WTC11 (cell line): ENCODE results near the gene TRIP10. TPM values are rescaled to one million over a fixed set of nuclear protein-coding genes. Genes with fewer than 3 reads are reported as not detected.

ENCODE experiments used
- ATAC-seq: fragments of 200-7000 bp; cut with Tn5 transposase; 2 replicates; pipeline ENCODE4 v1.10.0; 2021; ENCODE audit warnings: mild to moderate bottlenecking, moderate library complexity
- CTCF ChIA-PET: fragments of 300-600 bp; sonication (Branson Sonifier 250); formaldehyde crosslinking; loops from one replicate; lab custom pipeline; 2021; ENCODE audit warnings: antibody characterized with exemption; lab: Charles Lee
- POLR2A ChIA-PET: fragments of 350-600 bp; sonication (Branson Sonifier 250); formaldehyde crosslinking; loops from one replicate; lab custom pipeline; 2021; ENCODE audit warnings: antibody characterized with exemption; lab: Charles Lee
- DNase-seq: peaks from one replicate; pipeline ENCODE4 v3.0.0; 2021; ENCODE audit warnings: low spot score
- H3K27ac Mint-ChIP-seq: 2 replicates; pipeline ENCODE4 v1.8.0; 2021; ENCODE audit warnings: mixed read lengths
- H3K27me3 Mint-ChIP-seq: 2 replicates; pipeline ENCODE4 v1.8.0; 2021; ENCODE audit warnings: low read depth, mild to moderate bottlenecking, moderate library complexity, mixed read lengths
- H3K36me3 Mint-ChIP-seq: 2 replicates; pipeline ENCODE4 v1.8.0; 2021; ENCODE audit warnings: mixed read lengths
- H3K4me1 Mint-ChIP-seq: 2 replicates; pipeline ENCODE4 v1.8.0; 2022; ENCODE audit warnings: mixed read lengths
- H3K4me3 Mint-ChIP-seq: 2 replicates; pipeline ENCODE4 v1.8.0; 2021; ENCODE audit warnings: mild to moderate bottlenecking, moderate library complexity, mixed read lengths
- H3K9me3 Mint-ChIP-seq: 2 replicates; pipeline ENCODE4 v1.8.0; 2021; ENCODE audit warnings: mixed read lengths
- ATF2 ChIP-seq: sonication (generic); formaldehyde crosslinking; IDR thresholded peaks from 2 replicates; pipeline ENCODE4 v1.8.1; 2022; ENCODE audit warnings: low read depth, missing genetic modification reagents, borderline replicate concordance
- E2F1 ChIP-seq: sonication (generic); formaldehyde crosslinking; IDR thresholded peaks from 2 replicates; pipeline ENCODE4 v1.8.0; 2022; ENCODE audit warnings: mild to moderate bottlenecking, missing genetic modification reagents
- ELF4 ChIP-seq: sonication (generic); formaldehyde crosslinking; IDR thresholded peaks from 2 replicates; pipeline ENCODE4 v1.8.1; 2022; ENCODE audit warnings: low read depth, mild to moderate bottlenecking, moderate library complexity, missing genetic modification reagents
- ERG ChIP-seq: fragments of 250-450 bp; sonication (Bioruptor Pico); IDR thresholded peaks from 2 replicates; pipeline ENCODE4 v1.8.0; 2021; ENCODE audit warnings: mild to moderate bottlenecking
- ETV6 ChIP-seq: sonication (generic); formaldehyde crosslinking; IDR thresholded peaks from 2 replicates; pipeline ENCODE4 v1.8.1; 2022; ENCODE audit warnings: mild to moderate bottlenecking, missing genetic modification reagents
- FOXJ3 ChIP-seq: sonication (generic); formaldehyde crosslinking; IDR thresholded peaks from 2 replicates; pipeline ENCODE4 v1.9.0; 2021; ENCODE audit warnings: missing genetic modification reagents, mild to moderate bottlenecking, borderline replicate concordance
- FOXP1 ChIP-seq: sonication (generic); formaldehyde crosslinking; IDR thresholded peaks from 2 replicates; pipeline ENCODE4 v1.8.0; 2022; ENCODE audit warnings: missing genetic modification reagents, mild to moderate bottlenecking, moderate library complexity, borderline replicate concordance
- GTF2I ChIP-seq: fragments of 250-450 bp; sonication (Bioruptor Pico); conservative IDR thresholded peaks from 2 replicates; pipeline ENCODE4 v1.4.0; 2021; ENCODE audit warnings: mild to moderate bottlenecking
- JAZF1 ChIP-seq: fragments of 250-450 bp; sonication (Bioruptor Pico); IDR thresholded peaks from 2 replicates; pipeline ENCODE4 v1.9.0; 2021; ENCODE audit warnings: moderate library complexity, mild to moderate bottlenecking, inconsistent platforms
- KAT7 ChIP-seq: sonication (generic); formaldehyde crosslinking; IDR thresholded peaks from 2 replicates; pipeline ENCODE4 v1.8.1; 2023; ENCODE audit warnings: missing genetic modification reagents, mild to moderate bottlenecking, borderline replicate concordance
- MXD4 ChIP-seq: fragments of 250-450 bp; sonication (Bioruptor Pico); IDR thresholded peaks from 2 replicates; pipeline ENCODE4 v1.8.0; 2021; ENCODE audit warnings: mild to moderate bottlenecking, moderate library complexity, borderline replicate concordance
- MYBL2 ChIP-seq: sonication (generic); formaldehyde crosslinking; IDR thresholded peaks from 2 replicates; pipeline ENCODE4 v1.8.1; 2023; ENCODE audit warnings: mild to moderate bottlenecking, moderate library complexity, missing genetic modification reagents
- NFE2L1 ChIP-seq: sonication (generic); formaldehyde crosslinking; IDR thresholded peaks from 2 replicates; pipeline ENCODE4 v1.8.1; 2023; ENCODE audit warnings: missing genetic modification reagents
- NR3C1 ChIP-seq: sonication (generic); formaldehyde crosslinking; conservative IDR thresholded peaks from 2 replicates; pipeline ENCODE4 v1.8.1; 2023; ENCODE audit warnings: low read depth, mild to moderate bottlenecking, missing genetic modification reagents
- TEAD4 ChIP-seq: sonication (generic); formaldehyde crosslinking; IDR thresholded peaks from 2 replicates; pipeline ENCODE4 v1.8.0; 2022; ENCODE audit warnings: mild to moderate bottlenecking, missing genetic modification reagents
- ZNF219 ChIP-seq: sonication (generic); formaldehyde crosslinking; IDR thresholded peaks from 2 replicates; pipeline ENCODE4 v1.8.0; 2023; ENCODE audit warnings: missing genetic modification reagents, mild to moderate bottlenecking, borderline replicate concordance
- ZNF281 ChIP-seq: sonication (generic); formaldehyde crosslinking; IDR thresholded peaks from 2 replicates; pipeline ENCODE4 v1.8.0; 2023; ENCODE audit warnings: mild to moderate bottlenecking, missing genetic modification reagents
- ZNF396 ChIP-seq: fragments of 250-450 bp; sonication (Bioruptor Pico); IDR thresholded peaks from 2 replicates; pipeline ENCODE4 v1.8.0; 2021; ENCODE audit warnings: mild to moderate bottlenecking, moderate library complexity, borderline replicate concordance
- ZNF416 ChIP-seq: fragments of 250-450 bp; sonication (Bioruptor Pico); IDR thresholded peaks from 2 replicates; pipeline ENCODE4 v1.9.0; 2021; ENCODE audit warnings: mild to moderate bottlenecking, inconsistent platforms
- ZNF425 ChIP-seq: fragments of 250-450 bp; sonication (Bioruptor Pico); conservative IDR thresholded peaks from 2 replicates; pipeline ENCODE4 v1.9.0; 2021; ENCODE audit warnings: mild to moderate bottlenecking
- total RNA-seq: library from RNA; stranded (reverse); gene quantifications from 3 replicates; pipeline ENCODE4 v1.2.3, GENCODE V29; 2021

Gene TRIP10
- total RNA-seq, 1 experiment from 2014 or later = 76.6 TPM

GRCh38 chr19:6694147-6694815 is 45.2 kb upstream of the TRIP10 start:
- TF ChIP-seq ZNF396 (CRISPR knock-in tag) = no peak
- no peak for TF ChIP-seq ETV6 (CRISPR knock-in tag)
- no peak for TF ChIP-seq E2F1 (CRISPR knock-in tag)
- TF ChIP-seq MYBL2 (CRISPR knock-in tag) = no peak
- TF ChIP-seq TEAD4 (CRISPR knock-in tag) = no peak
- no peak for TF ChIP-seq ERG (CRISPR knock-in tag)
- no peak for TF ChIP-seq ATF2
- TF ChIP-seq GTF2I (CRISPR knock-in tag) = no peak
- TF ChIP-seq ELF4 = no peak
- TF ChIP-seq ZNF281 (CRISPR knock-in tag) = no peak
- no peak for TF ChIP-seq ZNF416 (CRISPR knock-in tag)
- no peak for TF ChIP-seq FOXJ3 (CRISPR knock-in tag)
- no peak for TF ChIP-seq JAZF1 (CRISPR knock-in tag)
- no peak for TF ChIP-seq ZNF425 (CRISPR knock-in tag)
- TF ChIP-seq ZNF219 (CRISPR knock-in tag) = no peak
- TF ChIP-seq KAT7 (CRISPR knock-in tag) = no peak
- TF ChIP-seq FOXP1 = no peak
- no peak for TF ChIP-seq NFE2L1
- no peak for TF ChIP-seq MXD4
- TF ChIP-seq NR3C1 (CRISPR knock-in tag) = no peak
- DNase-seq (no peak), ATAC-seq (no peak)
- Mint-ChIP-seq H3K4me3 (no peak overlapping the region), H3K36me3 (peaks cover 12% of the 10 kb centered on the region), H3K27me3 (peaks cover 3% of the 10 kb centered on the region), H3K27ac (no peak overlapping the region), H3K9me3 (peaks cover 19% of the 10 kb centered on the region), H3K4me1 (no peaks in the 10 kb centered on the region)
- CTCF ChIA-PET = no interaction called here
- POLR2A ChIA-PET = no interaction called here
